NCI-H526 (cell line): ENCODE data around the gene EHF.

Experiments
- DNase-seq, 2 experiments: peaks; one replicate each; lab custom pipeline; 2025; lab: John Stamatoyannopoulos, UW

The EHF gene

GRCh38 chr11:34602245-34602644, 18.6 kb upstream of the EHF start:
- no peak for DNase-seq

- no peak for DNase-seq
Measured at GRCh38 chr11:34603129-34604001, 17.5 kb upstream of the EHF start.

GRCh38 chr11:34604145-34604544, 16.7 kb upstream of the EHF start:
- no peak for DNase-seq

- no peak for DNase-seq
Measured at GRCh38 chr11:34604911-34605310, 16.0 kb upstream of the EHF start.

- DNase-seq = no peak
Measured at GRCh38 chr11:34605481-34606325, 15.2 kb upstream of the EHF start.

GRCh38 chr11:34606326-34607120, 14.4 kb upstream of the EHF start:
- DNase-seq = no peak

- no peak for DNase-seq
Measured at GRCh38 chr11:34609187-34609751, 11.6 kb upstream of the EHF start.

GRCh38 chr11:34609850-34610249, 11.0 kb upstream of the EHF start:
- no peak for DNase-seq

- no peak for DNase-seq
Measured at GRCh38 chr11:34610324-34611041, 10.4 kb upstream of the EHF start.

GRCh38 chr11:34613015-34613414, 7.9 kb upstream of the EHF start:
- DNase-seq = no peak

GRCh38 chr11:34613552-34614056, 7.3 kb upstream of the EHF start:
- DNase-seq = no peak

GRCh38 chr11:34614344-34615104, 6.4 kb upstream of the EHF start:
- DNase-seq = peak in 1 of 2 experiments; percentile 40

- DNase-seq = no peak
Measured at GRCh38 chr11:34616086-34616485, 4.8 kb upstream of the EHF start.

- no peak for DNase-seq
Measured at GRCh38 chr11:34616830-34617504, 3.9 kb upstream of the EHF start.

- DNase-seq = no peak
Measured at GRCh38 chr11:34618406-34618805, 2.5 kb upstream of the EHF start.

GRCh38 chr11:34619062-34619516, 1.8 kb upstream of the EHF start:
- DNase-seq = peak in 1 of 2 experiments; percentile 51

GRCh38 chr11:34620202-34620601, 691 bp upstream of the EHF start:
- DNase-seq = no peak

- peak in 1 of 2 experiments; percentile 48 for DNase-seq
Measured at GRCh38 chr11:34621876-34622275, 983 bp downstream of the EHF start.

GRCh38 chr11:34623463-34623862, 2.6 kb downstream of the EHF start:
- no peak for DNase-seq
